IMR-90 (cell line): ENCODE measurements around the gene SH2D4B.

Experiments
- RAD21 ChIP-seq: IDR thresholded peaks from 2 replicates; pipeline ENCODE4 v1.6.1; 2012; ENCODE audit warnings: low read length, improper control_type of control experiment
- TF ChIP-seq, protein P1 (sequence below): conservative IDR thresholded peaks from 2 replicates; pipeline ENCODE4 v1.5.1; 2012; ENCODE audit warnings: mild to moderate bottlenecking, low read depth, low read length, improper control_type of control experiment

DNA sequence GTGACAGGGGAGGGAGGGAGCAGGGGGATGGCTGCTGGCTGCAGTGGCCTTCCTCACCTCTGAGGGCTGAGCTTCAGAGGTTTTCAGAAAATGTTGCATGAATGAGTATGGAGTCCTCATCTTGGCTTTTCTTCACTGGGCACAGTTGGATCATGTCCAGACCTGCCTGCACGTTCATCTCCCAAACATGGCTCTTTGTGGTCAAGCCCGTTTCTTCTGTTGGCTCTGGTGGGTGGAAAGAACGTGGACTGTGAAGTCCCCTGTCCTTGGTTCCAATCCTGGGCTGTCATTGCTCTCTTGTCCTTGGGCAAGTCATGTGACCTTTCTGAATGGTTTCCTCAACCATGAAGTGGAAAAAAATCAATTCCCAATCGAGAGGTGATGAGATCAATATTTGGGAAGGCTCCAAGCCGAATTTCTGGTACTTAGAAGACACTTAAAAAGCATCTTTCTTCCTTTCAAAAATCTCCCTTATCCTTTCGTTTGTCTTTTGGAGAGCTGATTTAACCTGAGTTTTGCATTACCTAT, 49.1 kb upstream of the SH2D4B start:
- TF ChIP-seq, protein P1, sequence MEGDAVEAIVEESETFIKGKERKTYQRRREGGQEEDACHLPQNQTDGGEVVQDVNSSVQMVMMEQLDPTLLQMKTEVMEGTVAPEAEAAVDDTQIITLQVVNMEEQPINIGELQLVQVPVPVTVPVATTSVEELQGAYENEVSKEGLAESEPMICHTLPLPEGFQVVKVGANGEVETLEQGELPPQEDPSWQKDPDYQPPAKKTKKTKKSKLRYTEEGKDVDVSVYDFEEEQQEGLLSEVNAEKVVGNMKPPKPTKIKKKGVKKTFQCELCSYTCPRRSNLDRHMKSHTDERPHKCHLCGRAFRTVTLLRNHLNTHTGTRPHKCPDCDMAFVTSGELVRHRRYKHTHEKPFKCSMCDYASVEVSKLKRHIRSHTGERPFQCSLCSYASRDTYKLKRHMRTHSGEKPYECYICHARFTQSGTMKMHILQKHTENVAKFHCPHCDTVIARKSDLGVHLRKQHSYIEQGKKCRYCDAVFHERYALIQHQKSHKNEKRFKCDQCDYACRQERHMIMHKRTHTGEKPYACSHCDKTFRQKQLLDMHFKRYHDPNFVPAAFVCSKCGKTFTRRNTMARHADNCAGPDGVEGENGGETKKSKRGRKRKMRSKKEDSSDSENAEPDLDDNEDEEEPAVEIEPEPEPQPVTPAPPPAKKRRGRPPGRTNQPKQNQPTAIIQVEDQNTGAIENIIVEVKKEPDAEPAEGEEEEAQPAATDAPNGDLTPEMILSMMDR = no peak
- TF ChIP-seq RAD21 = no peak
